Natural killer cell (primary cell): ENCODE data around the gene PHOSPHO1. TPM values are rescaled to one million over a fixed set of nuclear protein-coding genes. Genes with fewer than 3 reads are reported as not detected.
"Not testable (repeated sequence)": the region's sequence is repeated elsewhere in the genome, so short reads cannot be mapped to it uniquely, and the experiment has no call there.

Experiments
- ATAC-seq, 3 donors: fragments of 150-1000 bp in 2 of 3; fragments of 200-7000 bp in 1 of 3; cut with Tn5 transposase; 1 replicate in 1 of 3; 2 replicates in 2 of 3; pipeline ENCODE4 v1.10.0; 2021; ENCODE audit warnings: mild to moderate bottlenecking in 2 of 3, moderate library complexity in 2 of 3
- DNase-seq, 2 donors: peaks; one replicate each; pipeline versions ENCODE4 v3.0.0 to v3.0.0-alpha.2; 2013 to 2021; ENCODE audit warnings: mixed read lengths in 1 of 2
- H3K27ac ChIP-seq: one replicate; pipeline ENCODE4 v1.5.1; 2013; ENCODE audit warnings: mild to moderate bottlenecking, low read length
- H3K27me3 ChIP-seq: one replicate; pipeline ENCODE4 v1.6.1; 2013; ENCODE audit warnings: low read length; ENCODE audit not compliant: control insufficient read depth, insufficient read depth
- H3K36me3 ChIP-seq: one replicate; pipeline ENCODE4 v1.6.1; 2013; ENCODE audit warnings: low read length; ENCODE audit not compliant: control insufficient read depth, insufficient read depth
- H3K4me1 ChIP-seq: one replicate; pipeline ENCODE4 v1.6.1; 2013; ENCODE audit warnings: low read length; ENCODE audit not compliant: control insufficient read depth, insufficient read depth
- H3K4me3 ChIP-seq: one replicate; pipeline ENCODE4 v1.5.1; 2013; ENCODE audit warnings: low read length
- H3K9me3 ChIP-seq: one replicate; pipeline ENCODE4 v1.6.1; 2013; ENCODE audit warnings: low read length; ENCODE audit not compliant: control insufficient read depth, insufficient read depth
- H3K27ac Mint-ChIP-seq, 2 donors: one replicate each; pipeline ENCODE4 v1.8.0; 2022; ENCODE audit warnings: mild to moderate bottlenecking in 2 of 2, mixed read lengths in 2 of 2, moderate library complexity in 1 of 2
- H3K27me3 Mint-ChIP-seq, 2 donors: one replicate each; pipeline ENCODE4 v1.8.0; 2022; ENCODE audit warnings: low read depth in 2 of 2, mixed read lengths in 2 of 2
- H3K36me3 Mint-ChIP-seq: one replicate; pipeline ENCODE4 v1.8.0; 2022; ENCODE audit warnings: mixed read lengths
- H3K4me1 Mint-ChIP-seq, 2 donors: one replicate each; pipeline ENCODE4 v1.8.0; 2022; ENCODE audit warnings: mixed read lengths in 2 of 2
- H3K4me3 Mint-ChIP-seq: one replicate; pipeline ENCODE4 v1.8.0; 2022; ENCODE audit warnings: mild to moderate bottlenecking, moderate library complexity, mixed read lengths
- H3K9me3 Mint-ChIP-seq, 2 donors: one replicate each; pipeline ENCODE4 v1.8.0; 2022; ENCODE audit warnings: mixed read lengths in 2 of 2
- WGBS: methylation state at CpG from one replicate; pipeline ENCODE4 v1.1.7; 2013; ENCODE audit warnings: missing lambda C conversion rate; ENCODE audit not compliant: insufficient coverage; 5-methylcytosine and 5-hydroxymethylcytosine counted together
- intact Hi-C: fragments of 100-400 bp; cut with micrococcal nuclease; formaldehyde crosslinking; loops from one replicate; pipeline ENCODE4 v1.14.2; 2022
- total RNA-seq, 4 donors: library from RNA; stranded (reverse); fragments of 120-200 nt in 1 of 4; gene quantifications; one replicate each; pipeline versions ENCODE4 v1.2.3 to v1.2.4, GENCODE V29; 2013 to 2022
- TF ChIP-seq, protein P1 (sequence below): fragments of 200-600 bp; IDR thresholded peaks from one replicate; pipeline ENCODE4 v1.8.0; 2022; ENCODE audit warnings: antibody characterized with exemption

PHOSPHO1 gene, protein sequence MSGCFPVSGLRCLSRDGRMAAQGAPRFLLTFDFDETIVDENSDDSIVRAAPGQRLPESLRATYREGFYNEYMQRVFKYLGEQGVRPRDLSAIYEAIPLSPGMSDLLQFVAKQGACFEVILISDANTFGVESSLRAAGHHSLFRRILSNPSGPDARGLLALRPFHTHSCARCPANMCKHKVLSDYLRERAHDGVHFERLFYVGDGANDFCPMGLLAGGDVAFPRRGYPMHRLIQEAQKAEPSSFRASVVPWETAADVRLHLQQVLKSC
- 1 to 10 TPM in 1 of 3 donors, not detected in 2; 1.7 TPM for total RNA-seq
- 0.54 TPM for total RNA-seq (2013)

DNA sequence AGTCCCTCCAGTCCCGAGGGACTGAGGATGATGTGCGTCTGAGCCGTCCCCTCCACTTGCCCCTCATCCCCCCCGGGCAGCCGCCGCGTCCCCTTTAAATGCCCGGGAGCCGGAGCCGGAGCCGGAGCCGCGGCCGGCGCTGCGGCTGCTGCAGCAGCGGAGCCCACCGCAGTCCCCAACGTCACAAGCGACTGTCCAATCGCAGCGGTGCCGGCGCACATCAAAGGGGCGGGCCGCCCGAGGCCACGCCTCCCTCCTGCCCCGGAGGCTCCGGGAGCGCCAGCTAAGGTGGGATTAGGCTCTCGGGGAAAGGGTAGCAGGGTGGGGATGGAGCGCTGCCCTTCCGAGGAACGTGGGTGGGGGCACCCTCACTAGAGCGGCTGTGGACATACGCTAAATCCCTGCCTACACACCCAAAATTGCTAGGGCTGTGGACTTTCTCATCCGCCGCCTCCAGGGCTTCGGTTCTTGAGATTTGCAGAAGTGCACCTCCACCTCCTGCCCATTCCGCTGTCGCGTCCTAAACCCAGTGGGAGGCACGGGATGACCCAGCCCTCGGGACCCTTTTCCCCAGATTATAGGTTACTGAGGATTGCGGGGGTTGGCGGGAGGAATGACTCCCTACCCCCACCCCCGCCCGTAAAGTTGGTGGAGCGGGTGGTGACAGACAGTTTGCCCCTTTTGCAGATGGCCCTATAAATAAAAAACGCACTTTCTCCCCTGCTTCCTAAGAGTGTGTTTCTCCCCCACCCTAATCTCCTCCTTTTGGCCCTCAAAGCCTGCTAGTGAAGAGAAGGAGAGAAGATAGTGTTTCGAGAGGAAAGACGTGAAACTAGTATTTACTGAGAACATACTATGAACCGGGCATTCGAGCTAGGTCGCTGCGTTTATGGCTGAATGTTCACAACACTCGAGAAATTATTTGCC is at the start of gene PHOSPHO1:
TSS of gene PHOSPHO1 (minus strand) at position 152 of the 927 bp plus-strand sequence. CDS start 4,096 bp downstream, outside the sequence.
- H3K36me3 Mint-ChIP-seq: no peaks in the 10 kb centered on the region
- H3K36me3 ChIP-seq: peaks cover 2% of the 10 kb centered on the region
- intact Hi-C loops: loop anchor here (1.0 kb wide), 1 partner anchor 13 kb away; no protein-coding TSS in a partner anchor
- H3K4me3 Mint-ChIP-seq: peak within 1 kb of the TSS; percentile 91
- H3K4me1 ChIP-seq: peaks cover 37% of the 10 kb centered on the region
- peak; percentile 91 to 95 (median 95) for ATAC-seq
- peaks cover 18 to 49% of the 10 kb centered on the region in 2 donors for H3K4me1 Mint-ChIP-seq
- 5% methylated on average over 50 of the region's 58 CpGs for WGBS
- no peaks in the 10 kb centered on the region for H3K27me3 Mint-ChIP-seq
- peak; percentile 88 to 95 for DNase-seq
- H3K27ac Mint-ChIP-seq: peak within 1 kb of the TSS; percentile 35 to 59
- H3K27me3 ChIP-seq: no peaks in the 10 kb centered on the region
- peak within 1 kb of the TSS; percentile 63 for H3K4me3 ChIP-seq
- TF ChIP-seq, protein P1, sequence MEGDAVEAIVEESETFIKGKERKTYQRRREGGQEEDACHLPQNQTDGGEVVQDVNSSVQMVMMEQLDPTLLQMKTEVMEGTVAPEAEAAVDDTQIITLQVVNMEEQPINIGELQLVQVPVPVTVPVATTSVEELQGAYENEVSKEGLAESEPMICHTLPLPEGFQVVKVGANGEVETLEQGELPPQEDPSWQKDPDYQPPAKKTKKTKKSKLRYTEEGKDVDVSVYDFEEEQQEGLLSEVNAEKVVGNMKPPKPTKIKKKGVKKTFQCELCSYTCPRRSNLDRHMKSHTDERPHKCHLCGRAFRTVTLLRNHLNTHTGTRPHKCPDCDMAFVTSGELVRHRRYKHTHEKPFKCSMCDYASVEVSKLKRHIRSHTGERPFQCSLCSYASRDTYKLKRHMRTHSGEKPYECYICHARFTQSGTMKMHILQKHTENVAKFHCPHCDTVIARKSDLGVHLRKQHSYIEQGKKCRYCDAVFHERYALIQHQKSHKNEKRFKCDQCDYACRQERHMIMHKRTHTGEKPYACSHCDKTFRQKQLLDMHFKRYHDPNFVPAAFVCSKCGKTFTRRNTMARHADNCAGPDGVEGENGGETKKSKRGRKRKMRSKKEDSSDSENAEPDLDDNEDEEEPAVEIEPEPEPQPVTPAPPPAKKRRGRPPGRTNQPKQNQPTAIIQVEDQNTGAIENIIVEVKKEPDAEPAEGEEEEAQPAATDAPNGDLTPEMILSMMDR: no peak
- H3K9me3 Mint-ChIP-seq: no peaks in the 10 kb centered on the region
- no peak within 1 kb of the TSS for H3K27ac ChIP-seq
- no peaks in the 10 kb centered on the region for H3K9me3 ChIP-seq

DNA sequence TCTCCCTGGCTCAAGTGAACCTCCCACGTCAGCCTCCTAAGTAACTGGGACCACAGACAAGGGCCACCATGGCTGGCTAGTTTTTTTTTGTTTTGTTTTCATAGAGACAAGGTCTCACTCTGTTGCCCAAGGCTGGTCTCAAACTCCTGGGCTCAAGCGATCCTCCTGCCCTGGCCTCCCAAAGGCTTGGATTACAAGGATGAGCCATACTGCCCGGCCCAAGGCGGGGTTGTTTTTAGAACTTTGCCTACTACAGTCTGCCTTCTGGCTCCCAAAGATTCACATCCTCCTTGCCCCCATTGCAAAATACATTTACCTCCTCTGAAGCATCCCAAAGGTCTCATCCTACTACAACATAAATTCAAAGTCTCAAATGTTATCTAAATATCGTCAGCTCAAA is 49.5 kb upstream of the PHOSPHO1 start:
- Mint-ChIP-seq H3K4me3 (no peak overlapping the region), H3K9me3 (no peaks in the 10 kb centered on the region), H3K4me1 (no peaks in the 10 kb centered on the region), H3K27ac (no peak overlapping the region), H3K27me3 (no peaks in the 10 kb centered on the region), H3K36me3 (no peaks in the 10 kb centered on the region)
- no peaks in the 10 kb centered on the region for H3K4me1 ChIP-seq
- TF ChIP-seq, protein P1: no peak
- ATAC-seq (no peak), DNase-seq (no peak)
- H3K4me3 ChIP-seq: no peak overlapping the region
- no peak overlapping the region for H3K27ac ChIP-seq
- no peaks in the 10 kb centered on the region for H3K9me3 ChIP-seq
- intact Hi-C loops: no loop called here
- 94% methylated on average over 5 of the region's 5 CpGs for WGBS
- H3K36me3 ChIP-seq: no peaks in the 10 kb centered on the region
- no peaks in the 10 kb centered on the region for H3K27me3 ChIP-seq

DNA sequence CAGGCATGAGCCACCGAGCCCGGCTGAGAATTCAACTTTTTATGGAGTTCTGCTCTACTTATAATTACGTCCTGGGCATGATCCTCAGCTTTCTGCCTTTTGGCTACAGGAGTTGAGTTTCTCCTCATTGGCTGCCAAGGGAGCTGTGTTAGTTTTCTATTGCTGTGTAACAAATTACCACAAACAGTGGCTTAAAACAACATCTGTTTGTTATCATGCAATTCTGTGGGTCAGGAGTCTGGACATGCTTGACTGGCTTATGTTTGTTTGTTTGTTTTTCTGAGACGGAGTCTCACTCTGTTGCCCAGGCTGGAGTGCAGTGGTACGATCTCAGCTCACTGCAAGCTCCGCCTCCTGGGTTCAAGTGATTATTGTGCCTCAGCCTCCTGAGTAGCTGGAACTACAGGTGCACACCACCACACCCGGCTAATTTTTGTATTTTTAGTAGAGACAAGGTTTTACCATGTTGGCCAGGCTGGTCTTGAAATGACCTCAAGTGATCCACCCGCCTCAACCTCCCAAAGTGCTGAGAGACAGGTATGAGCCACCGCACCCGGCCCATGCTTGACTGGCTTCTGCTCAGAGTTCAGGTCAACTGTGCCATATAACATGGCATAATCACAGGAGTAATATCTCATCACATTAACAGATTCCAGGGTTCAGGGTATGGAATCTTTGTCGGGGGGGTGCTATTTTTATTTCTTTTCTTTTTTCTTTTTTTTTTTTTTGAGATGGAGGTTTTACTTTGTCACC is 48.9 kb upstream of the PHOSPHO1 start:
- WGBS: 94% methylated on average over 10 of the region's 11 CpGs
- DNase-seq, H3K4me3 Mint-ChIP-seq, H3K36me3 ChIP-seq, H3K27ac Mint-ChIP-seq, intact Hi-C loops, H3K4me1 ChIP-seq, H3K27me3 Mint-ChIP-seq, H3K27me3 ChIP-seq, H3K27ac ChIP-seq, H3K4me1 Mint-ChIP-seq, H3K4me3 ChIP-seq, H3K9me3 Mint-ChIP-seq, H3K9me3 ChIP-seq, ATAC-seq, H3K36me3 Mint-ChIP-seq: not testable (repeated sequence)
